ENCODE measurements around the gene ADGRL2.

Gene ADGRL2

DNA sequence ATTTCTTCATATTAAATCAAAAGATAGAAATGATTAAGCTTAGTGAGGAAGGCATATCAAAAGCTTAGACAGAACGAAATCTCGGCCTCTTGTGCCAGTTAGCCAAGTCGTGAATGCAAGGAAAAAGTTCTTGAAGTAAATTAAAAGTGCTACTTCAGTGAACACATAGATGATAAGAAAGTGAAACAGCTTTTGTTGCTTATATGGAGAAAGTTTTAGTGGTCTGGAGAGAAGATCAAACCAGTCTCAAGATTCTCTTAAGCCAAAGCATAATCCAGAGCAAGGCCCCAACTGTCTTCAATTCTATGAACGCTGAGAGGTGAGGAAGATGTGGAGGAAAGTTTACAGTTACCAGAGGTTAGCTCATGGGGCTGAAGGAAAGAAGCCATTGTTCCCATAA, 88.4 kb downstream of the ADGRL2 start:
- no peak for TF ChIP-seq EZH2 (IDR thresholded peaks at IDR 0.05; ENCODE audit: borderline replicate concordance, low read depth, low read length, severe bottlenecking)
- TF ChIP-seq CTCF (IDR thresholded peaks at IDR 0.05; ENCODE audit: borderline replicate concordance, extremely low read depth, low read length, poor library complexity, severe bottlenecking) = no peak
- Histone ChIP-seq H3K79me2 (ENCODE audit: insufficient read depth, low read length) (no peaks in the 10 kb centered on the region), H3K9me3 (ENCODE audit: insufficient read depth, low read length, severe bottlenecking) (no peaks in the 10 kb centered on the region), H3K27me3 (ENCODE audit: insufficient read depth, low read length, poor library complexity) (no peaks in the 10 kb centered on the region), H3K27ac (ENCODE audit: low read length) (no peak overlapping the region), H3K36me3 (ENCODE audit: insufficient read depth, low read length) (no peaks in the 10 kb centered on the region), H3K4me1 (ENCODE audit: insufficient read depth, low read length) (no peaks in the 10 kb centered on the region), H3K4me3 (ENCODE audit: low read depth in 1 of 2, low read length in 2 of 2) (no peak overlapping the region), H2AFZ (ENCODE audit: low read depth, low read length) (no peak overlapping the region), H3K9ac (ENCODE audit: low read depth, low read length) (no peak overlapping the region), H4K20me1 (ENCODE audit: insufficient read depth, low read length) (no peaks in the 10 kb centered on the region), H3K4me2 (ENCODE audit: insufficient read depth, low read length) (no peak overlapping the region)
- DNase-seq (no peak), ATAC-seq (ENCODE audit: insufficient read depth, low read depth) (no peak)

GRCh38 chr1:81894867-81895266, 94.1 kb downstream of the ADGRL2 start:
- Histone ChIP-seq H3K36me3 (ENCODE audit: insufficient read depth, low read length) (no peaks in the 10 kb centered on the region), H3K9ac (ENCODE audit: low read depth, low read length) (no peak overlapping the region), H3K27ac (ENCODE audit: low read length) (no peak overlapping the region), H3K79me2 (ENCODE audit: insufficient read depth, low read length) (no peaks in the 10 kb centered on the region), H3K27me3 (ENCODE audit: insufficient read depth, low read length, poor library complexity) (no peaks in the 10 kb centered on the region), H2AFZ (ENCODE audit: low read depth, low read length) (no peak overlapping the region), H3K9me3 (ENCODE audit: insufficient read depth, low read length, severe bottlenecking) (no peaks in the 10 kb centered on the region), H3K4me1 (ENCODE audit: insufficient read depth, low read length) (no peaks in the 10 kb centered on the region), H3K4me2 (ENCODE audit: insufficient read depth, low read length) (no peak overlapping the region), H4K20me1 (ENCODE audit: insufficient read depth, low read length) (no peaks in the 10 kb centered on the region), H3K4me3 (ENCODE audit: low read depth in 1 of 2, low read length in 2 of 2) (no peak overlapping the region)
- ATAC-seq (ENCODE audit: insufficient read depth, low read depth) = no peak
- no peak for DNase-seq
- TF ChIP-seq EZH2 (IDR thresholded peaks at IDR 0.05; ENCODE audit: borderline replicate concordance, low read depth, low read length, severe bottlenecking) = no peak
- no peak for TF ChIP-seq CTCF (IDR thresholded peaks at IDR 0.05; ENCODE audit: borderline replicate concordance, extremely low read depth, low read length, poor library complexity, severe bottlenecking)

DNA sequence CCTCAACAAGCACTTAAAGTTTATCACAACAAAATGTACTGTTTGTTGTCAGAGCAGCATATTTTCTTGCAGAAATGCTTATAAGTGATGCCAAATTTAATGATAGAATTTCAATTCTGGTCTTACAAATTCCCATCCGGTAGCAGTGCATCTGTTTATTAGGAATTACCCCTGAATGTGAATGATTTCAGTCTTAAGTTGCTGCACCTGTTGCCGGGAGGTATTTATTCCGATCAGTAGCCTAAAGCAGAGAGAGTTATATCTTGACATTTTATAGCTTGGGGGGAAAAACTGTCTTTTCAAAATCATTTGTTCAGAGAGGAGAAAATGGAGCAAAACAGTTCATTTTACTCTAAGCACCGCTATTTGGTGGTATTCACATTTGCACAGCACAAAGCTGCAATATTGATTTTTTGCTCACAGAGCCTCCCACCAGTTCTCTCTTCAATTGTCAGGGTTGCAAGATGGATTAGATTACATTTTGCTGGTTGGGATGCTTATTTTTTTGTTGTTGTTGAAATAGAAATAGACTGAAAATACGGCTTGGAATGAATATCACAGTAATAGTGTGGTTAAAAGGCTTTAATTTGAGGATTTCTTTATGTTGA, 98.6 kb downstream of the ADGRL2 start:
- H3K9ac ChIP-seq (ENCODE audit: low read depth, low read length) = no peak overlapping the region
- H3K9me3 ChIP-seq (ENCODE audit: insufficient read depth, low read length, severe bottlenecking) = no peaks in the 10 kb centered on the region
- DNase-seq (no peak), ATAC-seq (ENCODE audit: insufficient read depth, low read depth) (no peak)
- H4K20me1 ChIP-seq (ENCODE audit: insufficient read depth, low read length) = no peaks in the 10 kb centered on the region
- H3K27ac ChIP-seq (ENCODE audit: low read length) = no peak overlapping the region
- H3K4me1 ChIP-seq (ENCODE audit: insufficient read depth, low read length) = no peaks in the 10 kb centered on the region
- no peaks in the 10 kb centered on the region for H3K79me2 ChIP-seq (ENCODE audit: insufficient read depth, low read length)
- no peaks in the 10 kb centered on the region for H3K36me3 ChIP-seq (ENCODE audit: insufficient read depth, low read length)
- TF ChIP-seq CTCF (IDR thresholded peaks at IDR 0.05; ENCODE audit: borderline replicate concordance, extremely low read depth, low read length, poor library complexity, severe bottlenecking) = no peak
- no peak for TF ChIP-seq EZH2 (IDR thresholded peaks at IDR 0.05; ENCODE audit: borderline replicate concordance, low read depth, low read length, severe bottlenecking)
- H3K27me3 ChIP-seq (ENCODE audit: insufficient read depth, low read length, poor library complexity) = no peaks in the 10 kb centered on the region
- H3K4me3 ChIP-seq (ENCODE audit: low read depth in 1 of 2, low read length in 2 of 2) = no peak overlapping the region
- H3K4me2 ChIP-seq (ENCODE audit: insufficient read depth, low read length) = no peak overlapping the region
- H2AFZ ChIP-seq (ENCODE audit: low read depth, low read length) = no peak overlapping the region

- no peak overlapping the region for H3K9ac ChIP-seq (ENCODE audit: low read depth, low read length)
- TF ChIP-seq EZH2 (IDR thresholded peaks at IDR 0.05; ENCODE audit: borderline replicate concordance, low read depth, low read length, severe bottlenecking) = no peak
- TF ChIP-seq CTCF (IDR thresholded peaks at IDR 0.05; ENCODE audit: borderline replicate concordance, extremely low read depth, low read length, poor library complexity, severe bottlenecking) = no peak
- no peak overlapping the region for H3K4me2 ChIP-seq (ENCODE audit: insufficient read depth, low read length)
- no peaks in the 10 kb centered on the region for H3K36me3 ChIP-seq (ENCODE audit: insufficient read depth, low read length)
- no peaks in the 10 kb centered on the region for H4K20me1 ChIP-seq (ENCODE audit: insufficient read depth, low read length)
- ATAC-seq (ENCODE audit: insufficient read depth, low read depth) (no peak), DNase-seq (no peak)
- H3K27me3 ChIP-seq (ENCODE audit: insufficient read depth, low read length, poor library complexity) = no peaks in the 10 kb centered on the region
- no peaks in the 10 kb centered on the region for H3K4me1 ChIP-seq (ENCODE audit: insufficient read depth, low read length)
- H3K79me2 ChIP-seq (ENCODE audit: insufficient read depth, low read length) = no peaks in the 10 kb centered on the region
- no peaks in the 10 kb centered on the region for H3K9me3 ChIP-seq (ENCODE audit: insufficient read depth, low read length, severe bottlenecking)
- H3K4me3 ChIP-seq (ENCODE audit: low read depth in 1 of 2, low read length in 2 of 2) = no peak overlapping the region
- no peak overlapping the region for H3K27ac ChIP-seq (ENCODE audit: low read length)
- no peak overlapping the region for H2AFZ ChIP-seq (ENCODE audit: low read depth, low read length)
Measured at GRCh38 chr1:81907575-81907974, 106.8 kb downstream of the ADGRL2 start.

Measured in DND-41 (cell line).